Type B pancreatic cell (in vitro differentiated cells): ENCODE data around the gene NIPAL1. TPM values are rescaled to one million over a fixed set of nuclear protein-coding genes. Genes with fewer than 3 reads are reported as not detected.

ENCODE experiments used
- DNase-seq: peaks from one replicate; pipeline ENCODE4 v3.0.0; 2021; ENCODE audit warnings: mixed read lengths; ENCODE audit not compliant: unreplicated experiment; ENCODE audit errors: extremely low spot score
- H3K27ac Mint-ChIP-seq: 2 replicates; pipeline ENCODE4 v1.8.0; 2021; ENCODE audit warnings: mild to moderate bottlenecking, mixed read lengths
- H3K27me3 Mint-ChIP-seq: 2 replicates; pipeline ENCODE4 v1.8.0; 2021; ENCODE audit warnings: mixed read lengths
- H3K36me3 Mint-ChIP-seq: 2 replicates; pipeline ENCODE4 v1.8.0; 2021; ENCODE audit warnings: mixed read lengths
- H3K4me1 Mint-ChIP-seq: one replicate; pipeline ENCODE4 v1.8.0; 2021; ENCODE audit warnings: mixed read lengths; ENCODE audit not compliant: unreplicated experiment
- H3K4me3 Mint-ChIP-seq: 2 replicates; pipeline ENCODE4 v1.8.0; 2021; ENCODE audit warnings: mild to moderate bottlenecking, mixed read lengths
- H3K9me3 Mint-ChIP-seq: 2 replicates; pipeline ENCODE4 v1.8.0; 2021; ENCODE audit warnings: mixed read lengths
- total RNA-seq: library from RNA; stranded (reverse); gene quantifications from 2 replicates; pipeline ENCODE4 v1.2.1, GENCODE V29; 2021; ENCODE audit warnings: low replicate concordance
- TF ChIP-seq, protein P1 (sequence below): fragments of 200-600 bp; sonication (generic); conservative IDR thresholded peaks from 2 replicates; pipeline ENCODE4 v1.5.0; 2021; ENCODE audit warnings: antibody characterized with exemption, mild to moderate bottlenecking

Gene NIPAL1
- total RNA-seq, 1 donor from 2014 or later = 13.9 TPM

DNA sequence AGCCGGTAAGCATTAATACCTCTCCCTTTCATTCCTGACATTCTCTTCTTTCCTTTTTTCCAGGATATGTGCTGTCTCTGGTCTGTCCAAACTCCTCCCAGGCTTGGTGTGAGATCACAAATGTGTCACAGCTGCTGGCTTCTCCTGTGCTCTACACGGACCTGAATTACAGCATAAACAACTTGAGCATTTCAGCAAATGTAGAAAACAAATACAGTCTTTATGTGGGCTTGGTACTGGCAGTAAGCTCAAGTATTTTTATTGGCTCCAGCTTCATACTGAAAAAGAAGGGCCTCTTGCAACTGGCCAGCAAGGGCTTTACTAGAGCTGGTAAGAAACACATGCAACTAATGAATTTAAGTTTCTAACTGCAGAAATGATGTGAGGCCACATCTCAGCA is 8.4 kb downstream of the NIPAL1 start:
- Mint-ChIP-seq H3K27me3 (no peaks in the 10 kb centered on the region), H3K4me1 (peaks cover 10% of the 10 kb centered on the region), H3K9me3 (no peaks in the 10 kb centered on the region), H3K27ac (no peak overlapping the region), H3K4me3 (no peak overlapping the region), H3K36me3 (peaks cover 19% of the 10 kb centered on the region)
- no peak for DNase-seq
- TF ChIP-seq, protein P1, sequence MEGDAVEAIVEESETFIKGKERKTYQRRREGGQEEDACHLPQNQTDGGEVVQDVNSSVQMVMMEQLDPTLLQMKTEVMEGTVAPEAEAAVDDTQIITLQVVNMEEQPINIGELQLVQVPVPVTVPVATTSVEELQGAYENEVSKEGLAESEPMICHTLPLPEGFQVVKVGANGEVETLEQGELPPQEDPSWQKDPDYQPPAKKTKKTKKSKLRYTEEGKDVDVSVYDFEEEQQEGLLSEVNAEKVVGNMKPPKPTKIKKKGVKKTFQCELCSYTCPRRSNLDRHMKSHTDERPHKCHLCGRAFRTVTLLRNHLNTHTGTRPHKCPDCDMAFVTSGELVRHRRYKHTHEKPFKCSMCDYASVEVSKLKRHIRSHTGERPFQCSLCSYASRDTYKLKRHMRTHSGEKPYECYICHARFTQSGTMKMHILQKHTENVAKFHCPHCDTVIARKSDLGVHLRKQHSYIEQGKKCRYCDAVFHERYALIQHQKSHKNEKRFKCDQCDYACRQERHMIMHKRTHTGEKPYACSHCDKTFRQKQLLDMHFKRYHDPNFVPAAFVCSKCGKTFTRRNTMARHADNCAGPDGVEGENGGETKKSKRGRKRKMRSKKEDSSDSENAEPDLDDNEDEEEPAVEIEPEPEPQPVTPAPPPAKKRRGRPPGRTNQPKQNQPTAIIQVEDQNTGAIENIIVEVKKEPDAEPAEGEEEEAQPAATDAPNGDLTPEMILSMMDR = no peak

DNA sequence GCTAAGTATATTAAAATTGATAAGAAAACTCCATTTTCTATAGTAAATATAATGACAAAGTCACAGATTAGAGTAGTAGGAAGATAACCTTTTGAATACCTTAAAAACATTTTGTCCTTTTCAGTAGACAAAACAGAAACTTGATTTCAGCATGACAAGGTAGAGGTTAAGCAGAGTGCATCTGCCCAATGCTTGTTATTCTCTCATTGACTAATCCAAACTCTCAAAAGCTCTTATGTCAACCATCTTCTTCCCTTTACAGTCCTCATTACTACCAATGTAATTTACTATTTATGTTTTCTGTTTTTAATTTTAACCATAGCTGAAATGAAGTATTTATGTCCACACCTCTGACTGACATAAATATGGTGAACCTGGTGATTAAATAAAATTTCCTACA is 11.1 kb downstream of the NIPAL1 start:
- Mint-ChIP-seq H3K27ac (no peak overlapping the region), H3K36me3 (peaks cover 19% of the 10 kb centered on the region), H3K9me3 (no peaks in the 10 kb centered on the region), H3K4me1 (peaks cover 4% of the 10 kb centered on the region), H3K4me3 (no peak overlapping the region), H3K27me3 (no peaks in the 10 kb centered on the region)
- DNase-seq = no peak
- TF ChIP-seq, protein P1 = no peak

DNA sequence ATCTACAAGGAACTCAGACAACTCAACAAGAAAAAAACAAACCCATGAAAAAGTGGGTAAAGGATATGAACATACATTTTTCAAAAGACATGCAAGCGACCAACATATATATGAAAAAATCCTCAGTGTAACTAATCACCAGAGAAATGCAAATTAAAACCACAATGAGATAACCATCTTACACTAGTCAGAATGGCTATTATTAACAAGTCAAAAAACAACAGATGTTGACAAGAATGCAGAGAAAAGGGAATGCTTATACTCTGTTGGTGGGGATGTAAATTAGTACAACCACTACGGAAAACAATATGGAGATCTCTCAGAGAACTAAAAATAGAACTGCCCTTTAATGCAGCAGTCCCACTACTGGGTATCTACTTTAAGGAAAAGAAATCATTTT is 12.1 kb downstream of the NIPAL1 start:
- TF ChIP-seq, protein P1 = no peak
- Mint-ChIP-seq H3K36me3 (peaks cover 21% of the 10 kb centered on the region), H3K9me3 (no peaks in the 10 kb centered on the region), H3K4me3 (no peak overlapping the region), H3K4me1 (peaks cover 4% of the 10 kb centered on the region), H3K27ac (no peak overlapping the region), H3K27me3 (no peaks in the 10 kb centered on the region)
- no peak for DNase-seq

DNA sequence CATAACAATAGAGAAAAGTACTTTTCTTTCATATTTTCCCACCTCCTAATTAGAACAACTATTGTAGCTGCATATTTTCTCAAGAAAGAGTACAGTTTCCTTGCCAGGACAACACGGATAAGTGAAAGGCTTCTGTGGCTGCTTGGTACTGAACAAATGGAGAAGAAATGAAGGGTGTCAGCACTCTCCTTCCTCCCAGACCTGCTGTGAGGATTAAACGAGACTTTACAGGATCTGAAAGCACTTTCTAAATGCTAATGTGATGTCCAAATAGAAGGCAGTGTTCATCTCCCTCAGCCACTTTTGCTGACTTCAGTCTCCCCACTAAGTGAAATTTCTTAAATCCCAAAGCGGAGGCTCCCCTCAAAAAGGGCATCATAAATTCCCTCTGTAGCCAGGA is 13.9 kb downstream of the NIPAL1 start:
- DNase-seq = no peak
- Mint-ChIP-seq H3K36me3 (peaks cover 24% of the 10 kb centered on the region), H3K4me1 (no peaks in the 10 kb centered on the region), H3K27ac (no peak overlapping the region), H3K27me3 (no peaks in the 10 kb centered on the region), H3K4me3 (no peak overlapping the region), H3K9me3 (no peaks in the 10 kb centered on the region)
- TF ChIP-seq, protein P1 = no peak

DNA sequence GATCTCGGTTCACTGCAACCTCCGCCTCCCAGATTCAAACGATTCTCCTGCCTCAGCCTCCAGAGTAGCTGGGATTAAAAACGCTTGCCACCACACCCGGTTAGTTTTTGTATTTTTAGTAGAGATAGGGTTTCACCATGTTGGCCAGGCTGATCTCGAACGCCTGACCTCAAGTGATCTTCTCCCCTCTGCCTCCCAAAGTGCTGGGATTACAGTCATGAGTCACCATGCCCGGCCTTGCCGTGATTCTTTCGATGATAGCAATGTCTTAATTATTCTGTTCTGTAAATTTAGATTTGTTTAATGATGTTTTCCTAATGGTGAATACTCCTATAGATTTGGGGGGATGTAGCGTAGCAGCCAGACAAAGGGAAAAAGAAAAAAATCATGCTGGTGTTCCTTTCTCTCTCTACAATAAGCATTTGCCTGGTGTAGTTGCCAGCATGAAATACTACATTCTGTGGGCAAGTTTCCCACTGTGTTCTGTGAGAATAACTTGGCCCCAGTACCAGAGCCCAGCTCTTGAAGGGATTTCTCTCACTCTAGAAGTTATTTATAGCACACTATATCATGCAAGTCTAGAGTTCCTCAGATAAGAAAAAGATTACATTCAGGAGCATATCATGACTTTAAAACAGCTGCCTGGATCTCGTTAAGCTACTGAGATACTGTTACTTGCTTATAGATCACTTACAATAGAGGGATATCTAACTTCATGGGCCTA is 15.4 kb downstream of the NIPAL1 start:
- Mint-ChIP-seq H3K4me3 (no peak overlapping the region), H3K9me3 (no peaks in the 10 kb centered on the region), H3K27ac (no peak overlapping the region)

More for the DNA sequence above, 15.4 kb downstream of the NIPAL1 start:
- no peak for DNase-seq
- TF ChIP-seq, protein P1 = no peak
- Mint-ChIP-seq H3K27me3 (no peaks in the 10 kb centered on the region), H3K36me3 (peaks cover 18% of the 10 kb centered on the region), H3K4me1 (no peaks in the 10 kb centered on the region)
